GM12892 (cell line): ENCODE data around the gene B4GALNT1.

ENCODE experiments used
- POLR2A ChIP-seq: IDR thresholded peaks from 2 replicates; pipeline ENCODE4 v1.6.1; 2011; ENCODE audit warnings: low read depth, low read length, control low read depth
- TAF1 ChIP-seq: IDR thresholded peaks from 2 replicates; pipeline ENCODE4 v1.6.1; 2011; ENCODE audit warnings: low read depth, mild to moderate bottlenecking, control low read depth, low read length, borderline replicate concordance

DNA sequence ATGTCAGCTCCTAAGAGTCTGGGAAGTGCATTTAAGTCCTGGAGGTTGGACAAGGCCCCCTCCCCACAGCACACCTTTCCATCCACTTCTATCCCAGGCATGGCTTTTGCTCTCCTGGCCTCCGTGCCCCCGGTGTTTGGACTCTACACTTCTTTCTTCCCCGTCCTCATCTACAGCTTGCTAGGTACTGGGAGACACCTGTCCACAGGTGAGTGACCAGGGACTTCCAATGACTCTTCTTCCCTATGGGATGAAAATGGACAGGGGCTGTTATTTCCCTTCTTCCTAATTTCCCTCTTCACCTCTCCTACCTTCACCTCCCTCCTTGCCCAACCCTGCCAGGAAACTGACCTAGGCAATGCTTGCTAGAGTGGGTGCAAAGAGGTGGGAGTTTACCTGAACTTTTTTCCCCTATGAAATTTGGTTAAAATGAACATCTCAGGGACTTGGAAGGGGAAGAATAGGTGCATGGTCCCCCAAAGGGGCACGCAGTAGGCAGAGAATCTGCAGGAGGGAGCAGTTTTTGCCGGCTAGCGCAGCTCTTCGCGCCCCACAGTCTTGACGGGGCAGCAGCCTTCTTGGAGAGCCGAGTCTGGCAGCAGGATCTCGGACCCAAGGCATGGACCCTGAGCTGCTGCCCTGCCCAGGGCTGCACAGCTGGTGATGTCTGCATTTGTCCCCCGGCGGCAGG is 12.6 kb downstream of the B4GALNT1 start:
- TF ChIP-seq TAF1 (no peak), POLR2A (no peak)
